RWPE1 (cell line): Measurements from ENCODE around the gene DUOXA2.

ENCODE experiments used
- CTCF ChIA-PET: fragments of 350-600 bp; sonication (Branson Sonifier 250); formaldehyde crosslinking; extraction: SDS; loops from one replicate; lab custom pipeline; 2021; lab: Yijun Ruan, JAX
- POLR2A ChIA-PET: fragments of 400-600 bp; formaldehyde crosslinking; extraction: SDS; loops from one replicate; lab custom pipeline; 2020; ENCODE audit warnings: antibody characterized with exemption; ENCODE audit not compliant: low non-redundant PET; lab: Yijun Ruan, JAX
- DNase-seq: peaks from one replicate; pipeline ENCODE4 v3.0.0; 2012; ENCODE audit warnings: low spot score
- H3K27ac ChIP-seq: fragments of 450-650 bp; 2 replicates; pipeline ENCODE4 v1.5.1; 2017
- CTCF ChIP-seq: fragments of 450-650 bp; conservative IDR thresholded peaks from 2 replicates; pipeline ENCODE4 v1.5.1; 2017; ENCODE audit warnings: low read depth, mild to moderate bottlenecking

Gene DUOXA2

DNA sequence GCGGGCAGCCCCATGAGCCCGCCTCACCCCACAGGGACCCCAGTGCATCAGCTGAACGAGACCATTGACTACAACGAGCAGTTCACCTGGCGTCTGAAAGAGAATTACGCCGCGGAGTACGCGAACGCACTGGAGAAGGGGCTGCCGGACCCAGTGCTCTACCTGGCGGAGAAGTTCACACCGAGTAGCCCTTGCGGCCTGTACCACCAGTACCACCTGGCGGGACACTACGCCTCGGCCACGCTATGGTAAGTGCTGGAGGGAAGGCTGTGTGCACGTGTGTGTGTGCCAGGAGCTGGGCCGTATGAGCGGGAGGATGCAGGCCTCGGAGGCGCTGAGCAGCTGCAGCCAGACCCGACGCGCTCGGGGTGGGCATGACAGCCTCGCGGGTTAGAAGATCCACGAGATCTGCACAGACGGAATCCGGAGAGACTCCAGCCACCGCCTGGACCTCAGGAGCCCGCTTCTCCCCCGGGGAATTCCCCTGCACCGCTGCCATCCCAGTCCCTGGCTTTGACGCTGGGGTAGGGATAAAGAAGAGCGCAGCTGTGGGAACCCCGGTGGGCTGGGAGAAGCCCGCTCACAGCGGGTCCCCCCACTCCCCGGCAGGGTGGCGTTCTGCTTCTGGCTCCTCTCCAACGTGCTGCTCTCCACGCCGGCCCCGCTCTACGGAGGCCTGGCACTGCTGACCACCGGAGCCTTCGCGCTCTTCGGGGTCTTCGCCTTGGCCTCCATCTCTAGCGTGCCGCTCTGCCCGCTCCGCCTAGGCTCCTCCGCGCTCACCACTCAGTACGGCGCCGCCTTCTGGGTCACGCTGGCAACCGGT, 2.6 kb downstream of the DUOXA2 start:
- no peak for TF ChIP-seq CTCF
- no peak overlapping the region for H3K27ac ChIP-seq
- no peak for DNase-seq
- ChIA-PET CTCF (interaction anchor here (1.0 kb wide), 1 partner anchor 18 kb away, joined by 4 read pairs; no protein-coding TSS in a partner anchor), POLR2A (no interaction called here)

DNA sequence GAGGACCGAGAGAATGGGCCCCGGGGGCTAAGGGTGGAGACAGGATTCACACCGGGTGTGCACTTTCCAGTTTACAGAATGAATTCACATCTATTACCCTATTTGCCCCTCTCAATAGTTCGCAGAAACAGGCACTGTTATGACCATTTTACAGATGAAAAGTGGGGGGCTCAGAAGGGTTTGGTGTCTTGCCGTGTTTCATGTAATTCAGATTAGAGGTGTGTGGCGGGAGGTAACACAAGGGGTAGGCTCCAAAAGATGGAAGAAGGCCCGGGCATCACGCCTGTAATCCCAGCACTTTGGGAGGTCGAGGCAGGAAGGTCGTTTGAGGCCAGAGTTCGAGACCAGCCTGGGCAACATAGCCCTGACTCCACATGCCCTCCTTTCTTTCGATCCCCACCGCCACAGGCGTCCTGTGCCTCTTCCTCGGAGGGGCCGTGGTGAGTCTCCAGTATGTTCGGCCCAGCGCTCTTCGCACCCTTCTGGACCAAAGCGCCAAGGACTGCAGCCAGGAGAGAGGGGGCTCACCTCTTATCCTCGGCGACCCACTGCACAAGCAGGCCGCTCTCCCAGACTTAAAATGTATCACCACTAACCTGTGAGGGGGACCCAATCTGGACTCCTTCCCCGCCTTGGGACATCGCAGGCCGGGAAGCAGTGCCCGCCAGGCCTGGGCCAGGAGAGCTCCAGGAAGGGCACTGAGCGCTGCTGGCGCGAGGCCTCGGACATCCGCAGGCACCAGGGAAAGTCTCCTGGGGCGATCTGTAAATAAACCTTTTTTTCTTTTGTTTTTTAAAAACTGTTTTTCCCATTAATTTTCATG, 3.4 kb downstream of the DUOXA2 start:
- no peak overlapping the region for H3K27ac ChIP-seq
- CTCF ChIA-PET, result interaction anchor here (0.5 to 1.7 kb wide), 19 partner anchors 9 to 314 kb away, joined by 3 to 11 read pairs (median 5); partner anchors contain the start of genes DUOX1 and DUOXA1
- DNase-seq, result no peak
- POLR2A ChIA-PET, result no interaction called here
- no peak for TF ChIP-seq CTCF

- ChIA-PET POLR2A (no interaction called here), CTCF (interaction anchor here (0.5 to 1.7 kb wide), 25 partner anchors 8 to 1287 kb away, joined by 3 to 11 read pairs (median 4); partner anchors contain the start of genes DUOX1, DUOXA1 and SORD)
- H3K27ac ChIP-seq, result no peak overlapping the region
- peak; percentile 99 for TF ChIP-seq CTCF
- DNase-seq, result peak; percentile 95
Observed at GRCh38 chr15:45118131-45118588, 4.0 kb downstream of the DUOXA2 start.

DNA sequence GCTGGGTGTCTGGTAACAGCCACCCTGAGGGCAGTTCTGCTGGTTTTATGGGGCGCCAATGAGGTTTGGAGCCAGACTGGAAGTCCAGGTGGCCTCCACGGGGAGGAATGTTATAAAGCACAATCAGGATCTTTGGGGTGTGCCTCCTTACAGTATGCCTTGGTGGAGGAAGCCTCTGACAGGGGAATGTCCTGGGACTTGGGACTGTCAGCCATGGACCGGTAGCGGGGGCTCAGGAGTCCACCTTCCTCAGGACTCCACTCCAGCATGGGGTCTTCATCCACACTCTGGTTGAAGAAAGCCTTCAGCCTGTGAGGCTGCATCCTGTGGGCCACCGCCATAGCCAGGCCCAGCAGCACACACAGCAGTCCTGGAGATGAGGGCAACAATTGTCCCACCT, 4.9 kb downstream of the DUOXA2 start:
- POLR2A ChIA-PET, result no interaction called here
- H3K27ac ChIP-seq, result no peak overlapping the region
- no peak for DNase-seq
- CTCF ChIA-PET, result interaction anchor here (0.8 to 1.7 kb wide), 7 partner anchors 8 to 158 kb away, joined by 3 to 11 read pairs (median 7); partner anchors contain the start of genes DUOX1, DUOXA1 and SORD
- no peak for TF ChIP-seq CTCF

DNA sequence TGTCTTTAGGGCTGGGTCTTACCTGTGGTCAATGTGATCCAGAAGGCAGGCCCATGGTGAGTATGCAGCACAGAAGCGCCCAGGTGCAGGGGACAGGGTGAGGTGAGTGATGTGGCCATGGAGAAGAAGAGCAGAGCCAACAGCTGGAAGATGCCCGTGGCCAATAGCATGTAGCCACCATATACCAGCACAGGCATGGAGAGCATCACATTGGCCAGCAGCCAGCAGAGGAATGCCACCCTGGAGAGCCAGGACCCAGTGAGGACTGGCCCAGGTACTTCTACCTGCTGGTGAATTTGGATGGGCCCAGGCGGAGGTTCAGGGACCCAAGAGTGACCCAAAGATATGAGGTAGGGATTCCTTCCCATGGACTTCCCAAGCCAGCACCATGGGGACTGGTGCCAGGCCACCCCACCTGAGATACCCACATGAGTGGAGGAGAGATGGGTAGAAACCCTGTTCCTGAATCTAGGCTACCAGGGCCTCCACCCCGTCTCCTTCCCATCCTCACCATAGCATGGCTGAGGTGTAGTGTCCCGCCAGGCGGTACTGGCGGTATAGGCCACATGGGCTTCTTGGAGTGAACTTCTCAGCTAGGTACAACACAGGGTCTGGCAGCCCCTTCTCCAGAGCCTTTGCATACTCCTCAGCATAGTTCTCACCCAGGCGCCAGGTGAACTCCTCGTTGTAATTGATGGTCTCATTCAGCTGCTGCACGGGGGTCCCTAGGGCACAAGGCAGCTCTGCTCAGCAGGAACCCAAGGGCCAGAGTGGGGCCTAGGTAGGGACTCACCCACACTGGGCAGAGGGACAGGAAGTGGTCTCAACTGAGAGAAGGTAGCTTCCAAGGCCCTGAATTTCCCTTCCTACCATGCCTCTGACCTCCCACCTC, 6.2 kb downstream of the DUOXA2 start:
- TF ChIP-seq CTCF, result no peak
- ChIA-PET POLR2A (no interaction called here), CTCF (no interaction called here)
- no peak for DNase-seq
- no peak overlapping the region for H3K27ac ChIP-seq
